K562 (cell line): Measurements from ENCODE around the gene DPH2. TPM values are rescaled to one million over a fixed set of nuclear protein-coding genes. Genes with fewer than 3 reads are reported as not detected.

Experiments
- CBFA2T2 ChIP-seq: fragments of 450-650 bp; conservative IDR thresholded peaks from 2 replicates; pipeline ENCODE4 v1.6.1; 2017; ENCODE audit warnings: mild to moderate bottlenecking
- CLOCK ChIP-seq: fragments of 250-450 bp; sonication (Bioruptor Pico); IDR thresholded peaks from 2 replicates; pipeline ENCODE4 v1.4.0; 2020; ENCODE audit warnings: mild to moderate bottlenecking, moderate library complexity, borderline replicate concordance
- HEY1 ChIP-seq: fragments of 250-450 bp; sonication (Bioruptor Pico); IDR thresholded peaks from 2 replicates; pipeline ENCODE4 v1.5.0; 2020; ENCODE audit warnings: mild to moderate bottlenecking, moderate library complexity, borderline replicate concordance
- HMG20B ChIP-seq: fragments of 250-450 bp; sonication (Bioruptor Pico); IDR thresholded peaks from 2 replicates; pipeline ENCODE4 v1.5.0; 2021; ENCODE audit warnings: mild to moderate bottlenecking
- HNRNPLL ChIP-seq: fragments of 200-400 bp; formaldehyde crosslinking; IDR thresholded peaks from 2 replicates; pipeline ENCODE4 v1.6.1; 2017; ENCODE audit warnings: low read length, low read depth, mild to moderate bottlenecking; ENCODE audit not compliant: poor library complexity, severe bottlenecking
- MXI1 ChIP-seq: IDR thresholded peaks from 2 replicates; pipeline ENCODE4 v1.6.1; 2011; ENCODE audit warnings: low read depth, mild to moderate bottlenecking, improper control_type of control experiment, low read length
- NCOA4 ChIP-seq: fragments of 450-650 bp; IDR thresholded peaks from 2 replicates; pipeline ENCODE4 v1.6.1; 2018; ENCODE audit warnings: mild to moderate bottlenecking; ENCODE audit not compliant: partially characterized antibody
- NCOA6 ChIP-seq: fragments of 450-650 bp; IDR thresholded peaks from 2 replicates; pipeline ENCODE4 v1.6.1; 2017; ENCODE audit warnings: mild to moderate bottlenecking
- NR2C1 ChIP-seq, 2 experiments: fragments of 450-650 bp; IDR thresholded peaks; 2 replicates each; pipeline ENCODE4 v1.6.1; 2017; ENCODE audit warnings: mild to moderate bottlenecking in 2 of 2, antibody characterized with exemption in 1 of 2, inconsistent platforms in 1 of 2, missing compliant biosample characterization in 1 of 2, missing genetic modification characterization in 1 of 2
- PHTF2 ChIP-seq: fragments of 250-450 bp; sonication (Bioruptor Pico); IDR thresholded peaks from 2 replicates; pipeline ENCODE4 v1.5.0; 2021; ENCODE audit warnings: mild to moderate bottlenecking
- RAD21 ChIP-seq, 2 experiments: fragments of 250-450 bp in 1 of 2; fragments of 450-650 bp in 1 of 2; sonication (Bioruptor Pico) in 1 of 2; formaldehyde crosslinking in 1 of 2; IDR thresholded peaks in 1 of 2; conservative IDR thresholded peaks in 1 of 2; 2 replicates each; pipeline versions ENCODE4 v1.4.0 to v1.8.0; 2020 to 2022; ENCODE audit warnings: mild to moderate bottlenecking in 2 of 2, moderate library complexity in 1 of 2
- RFX1 ChIP-seq: fragments of 450-650 bp; IDR thresholded peaks from 2 replicates; pipeline ENCODE4 v1.6.1; 2016; ENCODE audit warnings: mild to moderate bottlenecking, moderate library complexity
- SETDB1 ChIP-seq: IDR thresholded peaks from one replicate; pipeline ENCODE4 v1.6.1; 2012; ENCODE audit warnings: low read length, control low read depth, inconsistent platforms
- SIX5 ChIP-seq, 2 experiments: IDR thresholded peaks; 2 replicates each; pipeline ENCODE4 v1.6.1; 2011; ENCODE audit warnings: low read length in 2 of 2, borderline replicate concordance in 1 of 2, low read depth in 1 of 2, mild to moderate bottlenecking in 1 of 2, moderate library complexity in 1 of 2; ENCODE audit not compliant: insufficient read depth in 1 of 2
- SMAD4 ChIP-seq: fragments of 250-450 bp; sonication (Bioruptor Pico); conservative IDR thresholded peaks from 2 replicates; pipeline ENCODE4 v1.8.0; 2021; ENCODE audit warnings: inconsistent platforms, mild to moderate bottlenecking, moderate library complexity
- SPI1 ChIP-seq: IDR thresholded peaks from 2 replicates; pipeline ENCODE4 v1.6.1; 2011; ENCODE audit warnings: low read depth, low read length, control low read depth, borderline replicate concordance
- TOE1 ChIP-seq, 2 experiments: fragments of 450-650 bp in 1 of 2; sonication (generic) in 1 of 2; formaldehyde crosslinking in 1 of 2; IDR thresholded peaks; 2 replicates each; pipeline versions ENCODE4 v1.7.1 to v1.8.0; 2016 to 2022; ENCODE audit warnings: borderline replicate concordance in 2 of 2, mild to moderate bottlenecking in 2 of 2, antibody characterized with exemption in 1 of 2, inconsistent platforms in 1 of 2, low read depth in 1 of 2, missing genetic modification reagents in 1 of 2, moderate library complexity in 1 of 2
- WHSC1 ChIP-seq: IDR thresholded peaks from one replicate; pipeline ENCODE4 v1.6.1; 2012; ENCODE audit warnings: low read length, control low read depth, inconsistent platforms
- ZNF507 ChIP-seq: conservative IDR thresholded peaks from 2 replicates; pipeline ENCODE4 v1.6.1; 2017; ENCODE audit warnings: missing genetic modification characterization, missing compliant biosample characterization
- ZSCAN32 ChIP-seq: fragments of 450-650 bp; formaldehyde crosslinking; IDR thresholded peaks from 2 replicates; pipeline ENCODE4 v1.4.0; 2020; ENCODE audit warnings: mild to moderate bottlenecking, moderate library complexity
- polyA plus RNA-seq, 8 experiments: library from polyadenylated mRNA; depleted of rRNA in 4 of 8; stranded (reverse) in 5 of 8; unstranded in 3 of 8; fragments of >200 nt; fragmentation: Nextera tagmentation in 2 of 8; fragmentation: Illumina TruSeq in 1 of 8; extraction: Ambion mirVana in 2 of 8; extraction: Trizol in 1 of 8; gene quantifications; 2 replicates each; pipeline versions ENCODE4 v1.2.1 to v1.2.3, GENCODE V29; 2011 to 2014; ENCODE audit warnings: inconsistent platforms in 1 of 8, missing spikeins in 1 of 8
- total RNA-seq, 7 experiments: library from RNA; depleted of rRNA in 6 of 7; stranded (reverse); fragments of >200 nt in 6 of 7; fragmentation: Illumina TruSeq in 2 of 7; extraction: Trizol in 2 of 7; gene quantifications; 2 replicates each; pipeline versions ENCODE4 v1.2.1 to v1.2.3, GENCODE V29; 2011 to 2021; ENCODE audit warnings: low replicate concordance in 1 of 7
- TF ChIP-seq, protein P1 (sequence below): sonication (generic); formaldehyde crosslinking; IDR thresholded peaks from 2 replicates; pipeline ENCODE4 v1.8.1; 2023; ENCODE audit warnings: mild to moderate bottlenecking, missing genetic modification reagents
- TF ChIP-seq, protein P2 (sequence below): sonication (generic); formaldehyde crosslinking; IDR thresholded peaks from 2 replicates; pipeline ENCODE4 v1.8.1; 2023; ENCODE audit warnings: mild to moderate bottlenecking, missing genetic modification reagents, moderate library complexity

Gene DPH2
- total and polyA plus RNA-seq, 9 of the 15 experiments (the other 6 are each of a cell fraction or from before 2014, with no cell fraction given): 17.9 to 94.1 (median 68.1) TPM

DNA sequence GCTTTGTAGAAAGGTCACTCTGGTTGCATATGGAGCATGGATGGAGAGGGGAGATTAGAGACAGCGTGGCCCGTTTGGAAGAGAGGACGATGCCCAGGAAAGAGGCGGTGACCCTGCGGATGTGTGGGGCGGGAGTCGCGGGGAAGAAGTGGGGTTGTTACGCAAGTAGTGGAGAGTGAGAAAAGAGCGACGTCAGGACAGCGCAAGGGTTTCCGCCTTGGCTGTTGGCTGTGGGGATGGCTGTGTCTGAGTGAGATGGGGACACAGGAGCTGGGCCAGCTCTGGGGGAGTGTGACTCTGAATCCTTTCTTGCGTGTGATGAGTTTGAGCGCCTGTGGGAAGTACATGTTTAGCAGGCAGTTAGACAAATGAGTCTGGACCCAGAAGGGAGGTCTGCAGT lies 13.0 kb downstream of the DPH2 start (continued):
- TF ChIP-seq CLOCK (no peak), RFX1 (no peak), HMG20B (CRISPR knock-in tag) (no peak), SMAD4 (no peak), ZNF507 (tag) (no peak), CBFA2T2 (no peak), SIX5 (IDR thresholded peaks at IDR 0.05; ENCODE audit: borderline replicate concordance in 1 of 2, insufficient read depth in 1 of 2, low read depth in 1 of 2, low read length in 2 of 2) (no peak), MXI1 (no peak), NR2C1 (IDR thresholded peaks at IDR 0.05) (no peak), NR2C1 (tag; IDR thresholded peaks at IDR 0.05) (0 out of 2 replicates have a peak, but pooled peaks have one; percentile 10), ZSCAN32 (CRISPR knock-in tag) (no peak), HNRNPLL (peak; percentile 18), RAD21 (CRISPR knock-in tag; conservative IDR thresholded peaks at IDR 0.05 in 1 of 2, IDR thresholded peaks at IDR 0.05 in 1 of 2) (no peak), WHSC1 (no peak), NCOA4 (no peak), HEY1 (no peak), TOE1 (IDR thresholded peaks at IDR 0.05; ENCODE audit: borderline replicate concordance) (no peak), TOE1 (CRISPR knock-in tag; IDR thresholded peaks at IDR 0.05; ENCODE audit: borderline replicate concordance, low read depth) (no peak), SETDB1 (no peak), NCOA6 (no peak), PHTF2 (CRISPR knock-in tag) (no peak), SPI1 (no peak)
- TF ChIP-seq, protein P1, sequence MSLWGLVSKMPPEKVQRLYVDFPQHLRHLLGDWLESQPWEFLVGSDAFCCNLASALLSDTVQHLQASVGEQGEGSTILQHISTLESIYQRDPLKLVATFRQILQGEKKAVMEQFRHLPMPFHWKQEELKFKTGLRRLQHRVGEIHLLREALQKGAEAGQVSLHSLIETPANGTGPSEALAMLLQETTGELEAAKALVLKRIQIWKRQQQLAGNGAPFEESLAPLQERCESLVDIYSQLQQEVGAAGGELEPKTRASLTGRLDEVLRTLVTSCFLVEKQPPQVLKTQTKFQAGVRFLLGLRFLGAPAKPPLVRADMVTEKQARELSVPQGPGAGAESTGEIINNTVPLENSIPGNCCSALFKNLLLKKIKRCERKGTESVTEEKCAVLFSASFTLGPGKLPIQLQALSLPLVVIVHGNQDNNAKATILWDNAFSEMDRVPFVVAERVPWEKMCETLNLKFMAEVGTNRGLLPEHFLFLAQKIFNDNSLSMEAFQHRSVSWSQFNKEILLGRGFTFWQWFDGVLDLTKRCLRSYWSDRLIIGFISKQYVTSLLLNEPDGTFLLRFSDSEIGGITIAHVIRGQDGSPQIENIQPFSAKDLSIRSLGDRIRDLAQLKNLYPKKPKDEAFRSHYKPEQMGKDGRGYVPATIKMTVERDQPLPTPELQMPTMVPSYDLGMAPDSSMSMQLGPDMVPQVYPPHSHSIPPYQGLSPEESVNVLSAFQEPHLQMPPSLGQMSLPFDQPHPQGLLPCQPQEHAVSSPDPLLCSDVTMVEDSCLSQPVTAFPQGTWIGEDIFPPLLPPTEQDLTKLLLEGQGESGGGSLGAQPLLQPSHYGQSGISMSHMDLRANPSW: no peak
- TF ChIP-seq, protein P2, sequence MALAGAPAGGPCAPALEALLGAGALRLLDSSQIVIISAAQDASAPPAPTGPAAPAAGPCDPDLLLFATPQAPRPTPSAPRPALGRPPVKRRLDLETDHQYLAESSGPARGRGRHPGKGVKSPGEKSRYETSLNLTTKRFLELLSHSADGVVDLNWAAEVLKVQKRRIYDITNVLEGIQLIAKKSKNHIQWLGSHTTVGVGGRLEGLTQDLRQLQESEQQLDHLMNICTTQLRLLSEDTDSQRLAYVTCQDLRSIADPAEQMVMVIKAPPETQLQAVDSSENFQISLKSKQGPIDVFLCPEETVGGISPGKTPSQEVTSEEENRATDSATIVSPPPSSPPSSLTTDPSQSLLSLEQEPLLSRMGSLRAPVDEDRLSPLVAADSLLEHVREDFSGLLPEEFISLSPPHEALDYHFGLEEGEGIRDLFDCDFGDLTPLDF (CRISPR knock-in tag): no peak
